Measurements from ENCODE around the gene CRACDL.

CRACDL gene

DNA sequence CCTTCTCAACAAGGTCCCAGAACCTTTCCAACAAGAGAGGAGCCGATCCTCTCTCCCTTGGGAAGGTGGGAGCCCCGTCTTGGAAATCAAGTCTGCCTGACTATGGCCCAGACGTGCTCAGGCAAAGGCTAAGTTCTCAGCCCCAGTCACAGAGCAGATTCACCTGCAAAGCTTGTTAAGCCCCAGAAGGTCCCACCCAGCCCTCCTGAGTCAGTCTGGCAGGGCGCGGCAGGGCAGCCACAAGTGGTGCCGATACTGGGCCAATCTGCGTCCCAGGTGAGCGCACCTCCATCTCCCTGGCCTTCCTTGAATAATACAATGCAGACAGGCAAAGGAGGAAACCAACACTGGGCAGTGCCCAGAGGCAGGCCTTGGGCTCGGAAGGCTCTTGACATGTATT, 15.0 kb downstream of the CRACDL start:
- no peak overlapping the region for H3K4me3 ChIP-seq (ENCODE audit: low read length)
- peak; percentile 93 for DNase-seq (ENCODE audit: low read depth)
- TF ChIP-seq, protein P1, sequence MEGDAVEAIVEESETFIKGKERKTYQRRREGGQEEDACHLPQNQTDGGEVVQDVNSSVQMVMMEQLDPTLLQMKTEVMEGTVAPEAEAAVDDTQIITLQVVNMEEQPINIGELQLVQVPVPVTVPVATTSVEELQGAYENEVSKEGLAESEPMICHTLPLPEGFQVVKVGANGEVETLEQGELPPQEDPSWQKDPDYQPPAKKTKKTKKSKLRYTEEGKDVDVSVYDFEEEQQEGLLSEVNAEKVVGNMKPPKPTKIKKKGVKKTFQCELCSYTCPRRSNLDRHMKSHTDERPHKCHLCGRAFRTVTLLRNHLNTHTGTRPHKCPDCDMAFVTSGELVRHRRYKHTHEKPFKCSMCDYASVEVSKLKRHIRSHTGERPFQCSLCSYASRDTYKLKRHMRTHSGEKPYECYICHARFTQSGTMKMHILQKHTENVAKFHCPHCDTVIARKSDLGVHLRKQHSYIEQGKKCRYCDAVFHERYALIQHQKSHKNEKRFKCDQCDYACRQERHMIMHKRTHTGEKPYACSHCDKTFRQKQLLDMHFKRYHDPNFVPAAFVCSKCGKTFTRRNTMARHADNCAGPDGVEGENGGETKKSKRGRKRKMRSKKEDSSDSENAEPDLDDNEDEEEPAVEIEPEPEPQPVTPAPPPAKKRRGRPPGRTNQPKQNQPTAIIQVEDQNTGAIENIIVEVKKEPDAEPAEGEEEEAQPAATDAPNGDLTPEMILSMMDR (IDR thresholded peaks at IDR 0.05; ENCODE audit: insufficient read depth, low read depth, low read length, missing control alignments) = no peak

GRCh38 chr2:98917031-98917471, 19.0 kb downstream of the CRACDL start:
- no peak overlapping the region for H3K4me3 ChIP-seq (ENCODE audit: low read length)
- peak; percentile 89 for DNase-seq (ENCODE audit: low read depth)
- TF ChIP-seq, protein P1 (IDR thresholded peaks at IDR 0.05; ENCODE audit: insufficient read depth, low read depth, low read length, missing control alignments) = no peak

DNA sequence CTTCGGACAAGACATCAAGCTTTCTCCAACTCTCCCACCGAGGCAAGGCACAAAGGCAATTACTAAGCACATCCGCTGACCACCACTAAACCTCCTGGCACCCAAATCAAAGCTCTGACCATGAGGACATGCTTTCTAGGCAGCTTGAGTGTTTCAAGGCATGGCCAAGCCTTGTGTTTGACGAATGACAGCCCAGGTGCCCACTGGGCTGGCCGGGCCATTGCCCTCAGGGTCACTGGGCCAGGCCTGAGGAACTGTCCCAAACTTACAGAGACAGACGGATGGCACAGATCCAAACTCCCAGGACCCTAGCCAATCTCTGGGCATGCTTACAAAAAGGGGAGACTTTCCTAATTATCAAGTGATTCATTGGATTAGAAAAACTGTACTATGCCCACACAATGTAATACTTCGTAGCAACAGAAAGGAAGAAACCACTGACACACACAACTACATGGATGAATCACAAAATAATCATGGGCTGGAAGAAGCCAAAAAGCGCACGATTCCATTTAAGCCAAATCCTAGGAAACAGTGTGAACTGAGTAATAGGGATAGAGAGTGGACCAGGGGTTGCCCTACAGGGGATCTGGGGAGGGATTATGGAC, 20.2 kb downstream of the CRACDL start:
- TF ChIP-seq, protein P1 (IDR thresholded peaks at IDR 0.05; ENCODE audit: insufficient read depth, low read depth, low read length, missing control alignments) = no peak
- DNase-seq (ENCODE audit: low read depth) = peak; percentile 85
- no peak overlapping the region for H3K4me3 ChIP-seq (ENCODE audit: low read length)

GRCh38 chr2:98914713-98915580, 21.1 kb downstream of the CRACDL start:
- TF ChIP-seq, protein P1 (IDR thresholded peaks at IDR 0.05; ENCODE audit: insufficient read depth, low read depth, low read length, missing control alignments) = no peak
- DNase-seq (ENCODE audit: low read depth) = no peak
- no peak overlapping the region for H3K4me3 ChIP-seq (ENCODE audit: low read length)

- TF ChIP-seq, protein P1 (IDR thresholded peaks at IDR 0.05; ENCODE audit: insufficient read depth, low read depth, low read length, missing control alignments) = no peak
- DNase-seq (ENCODE audit: low read depth) = peak; percentile 43
- no peak overlapping the region for H3K4me3 ChIP-seq (ENCODE audit: low read length)
Measured at GRCh38 chr2:98913916-98914712, 21.9 kb downstream of the CRACDL start.

- DNase-seq (ENCODE audit: low read depth) = peak; percentile 61
- TF ChIP-seq, protein P1 (IDR thresholded peaks at IDR 0.05; ENCODE audit: insufficient read depth, low read depth, low read length, missing control alignments) = no peak
- no peak overlapping the region for H3K4me3 ChIP-seq (ENCODE audit: low read length)
Measured at GRCh38 chr2:98912957-98913915, 22.8 kb downstream of the CRACDL start.
